ENCODE data around the gene HOXD4. TPM values are rescaled to one million over a fixed set of nuclear protein-coding genes. Genes with fewer than 3 reads are reported as not detected.

HOXD4 gene
- total RNA-seq, 4 donors from 2014 or later = 1.0 to 14.2 (median 1.9) TPM

DNA sequence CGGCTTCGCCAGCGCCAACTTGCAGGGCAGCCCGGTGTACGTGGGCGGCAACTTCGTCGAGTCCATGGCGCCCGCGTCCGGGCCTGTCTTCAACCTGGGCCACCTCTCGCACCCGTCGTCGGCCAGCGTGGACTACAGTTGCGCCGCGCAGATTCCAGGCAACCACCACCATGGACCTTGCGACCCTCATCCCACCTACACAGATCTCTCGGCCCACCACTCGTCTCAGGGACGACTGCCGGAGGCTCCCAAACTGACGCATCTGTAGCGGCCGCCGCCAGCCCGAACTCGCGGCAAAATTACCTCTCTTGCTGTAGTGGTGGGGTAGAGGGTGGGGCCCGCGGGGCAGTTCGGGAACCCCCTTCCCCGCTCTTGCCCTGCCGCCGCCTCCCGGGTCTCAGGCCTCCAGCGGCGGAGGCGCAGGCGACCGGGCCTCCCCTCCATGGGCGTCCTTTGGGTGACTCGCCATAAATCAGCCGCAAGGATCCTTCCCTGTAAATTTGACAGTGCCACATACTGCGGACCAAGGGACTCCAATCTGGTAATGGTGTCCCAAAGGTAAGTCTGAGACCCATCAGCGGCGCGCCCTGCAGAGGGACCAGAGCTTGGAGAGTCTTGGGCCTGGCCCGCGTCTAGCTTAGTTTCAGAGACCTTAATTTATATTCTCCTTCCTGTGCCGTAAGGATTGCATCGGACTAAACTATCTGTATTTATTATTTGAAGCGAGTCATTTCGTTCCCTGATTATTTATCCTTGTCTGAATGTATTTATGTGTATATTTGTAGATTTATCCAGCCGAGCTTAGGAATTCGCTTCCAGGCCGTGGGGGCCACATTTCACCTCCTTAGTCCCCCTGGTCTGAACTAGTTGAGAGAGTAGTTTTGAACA lies 20.9 kb downstream of the HOXD4 start:
- ATAC-seq (ENCODE audit: low FRiP score) = no peak
- no peak for DNase-seq (ENCODE audit: low spot score)
- TF ChIP-seq, protein P1, sequence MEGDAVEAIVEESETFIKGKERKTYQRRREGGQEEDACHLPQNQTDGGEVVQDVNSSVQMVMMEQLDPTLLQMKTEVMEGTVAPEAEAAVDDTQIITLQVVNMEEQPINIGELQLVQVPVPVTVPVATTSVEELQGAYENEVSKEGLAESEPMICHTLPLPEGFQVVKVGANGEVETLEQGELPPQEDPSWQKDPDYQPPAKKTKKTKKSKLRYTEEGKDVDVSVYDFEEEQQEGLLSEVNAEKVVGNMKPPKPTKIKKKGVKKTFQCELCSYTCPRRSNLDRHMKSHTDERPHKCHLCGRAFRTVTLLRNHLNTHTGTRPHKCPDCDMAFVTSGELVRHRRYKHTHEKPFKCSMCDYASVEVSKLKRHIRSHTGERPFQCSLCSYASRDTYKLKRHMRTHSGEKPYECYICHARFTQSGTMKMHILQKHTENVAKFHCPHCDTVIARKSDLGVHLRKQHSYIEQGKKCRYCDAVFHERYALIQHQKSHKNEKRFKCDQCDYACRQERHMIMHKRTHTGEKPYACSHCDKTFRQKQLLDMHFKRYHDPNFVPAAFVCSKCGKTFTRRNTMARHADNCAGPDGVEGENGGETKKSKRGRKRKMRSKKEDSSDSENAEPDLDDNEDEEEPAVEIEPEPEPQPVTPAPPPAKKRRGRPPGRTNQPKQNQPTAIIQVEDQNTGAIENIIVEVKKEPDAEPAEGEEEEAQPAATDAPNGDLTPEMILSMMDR (IDR thresholded peaks at IDR 0.05) = no peak

DNA sequence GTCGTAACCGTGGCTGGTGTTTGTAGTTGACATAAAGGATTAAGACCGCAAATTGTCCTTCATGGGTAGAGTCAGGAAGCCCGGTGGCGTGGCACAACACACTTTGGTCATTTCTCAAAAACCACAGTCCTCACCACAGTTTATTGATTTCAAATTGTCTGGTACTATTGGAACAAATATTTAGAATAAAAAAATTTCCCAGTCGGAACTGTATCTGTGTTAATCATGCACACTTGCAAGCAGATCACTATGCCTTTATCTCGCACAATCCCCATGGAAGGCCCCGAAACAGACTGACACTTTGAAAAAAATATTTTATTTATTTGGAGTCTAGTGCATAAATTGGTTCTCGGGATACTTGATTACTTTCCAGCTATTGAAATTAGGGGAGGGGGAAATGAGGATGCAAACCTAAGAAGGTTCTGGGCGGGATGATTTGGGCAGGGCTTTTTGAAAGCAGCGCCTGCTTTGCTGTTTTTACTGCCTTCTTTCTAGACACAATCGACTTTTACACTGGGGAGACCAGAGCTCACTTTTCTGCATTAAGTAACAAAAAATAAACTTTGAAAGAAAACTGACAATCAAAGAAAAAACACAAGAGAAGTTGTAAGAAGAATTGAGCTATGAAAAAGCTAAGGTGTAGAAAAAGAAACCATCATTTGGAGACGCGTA lies 21.7 kb downstream of the HOXD4 start:
- DNase-seq (ENCODE audit: low spot score) (no peak), ATAC-seq (ENCODE audit: low FRiP score) (no peak)
- TF ChIP-seq, protein P1 (IDR thresholded peaks at IDR 0.05) = no peak

DNA sequence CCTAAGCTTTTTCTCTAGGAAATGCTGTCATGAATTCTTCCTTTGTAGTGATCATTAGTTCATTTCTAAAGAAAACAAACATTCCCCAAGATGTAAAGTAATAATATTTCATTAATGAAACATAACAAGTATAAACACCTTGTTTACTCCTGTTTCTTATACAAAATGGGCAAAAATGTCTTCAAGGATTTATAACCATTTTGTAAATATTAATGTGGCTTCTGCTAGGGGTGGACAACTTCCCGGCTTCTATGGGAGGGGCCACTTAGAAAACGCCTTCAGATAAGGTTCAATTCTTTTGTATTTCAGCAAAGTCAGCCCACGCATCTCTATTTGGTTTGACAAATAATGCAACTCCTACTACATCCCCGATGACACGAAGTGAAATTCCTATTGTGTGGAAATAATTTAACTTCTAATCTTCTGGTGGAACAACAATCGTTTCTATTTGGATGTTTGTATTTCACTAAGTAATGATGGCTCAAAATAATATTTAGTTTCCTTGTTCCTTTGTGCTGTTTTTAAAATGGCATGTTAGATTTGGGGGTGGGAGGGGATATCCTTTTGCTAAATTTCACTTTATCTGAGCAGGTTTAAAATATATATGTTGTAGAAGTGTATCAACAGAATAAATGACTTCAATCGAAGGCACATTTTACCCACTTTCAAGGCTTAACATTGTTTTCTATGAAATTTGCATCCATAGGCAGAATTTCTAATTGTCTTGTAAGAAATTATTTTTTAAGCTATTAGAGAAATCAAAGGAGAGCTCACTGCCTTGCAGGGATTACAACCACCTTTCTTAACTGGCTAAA lies 22.4 kb downstream of the HOXD4 start:
- DNase-seq (ENCODE audit: low spot score) (no peak), ATAC-seq (ENCODE audit: low FRiP score) (no peak)
- TF ChIP-seq, protein P1 (IDR thresholded peaks at IDR 0.05) = no peak

DNA sequence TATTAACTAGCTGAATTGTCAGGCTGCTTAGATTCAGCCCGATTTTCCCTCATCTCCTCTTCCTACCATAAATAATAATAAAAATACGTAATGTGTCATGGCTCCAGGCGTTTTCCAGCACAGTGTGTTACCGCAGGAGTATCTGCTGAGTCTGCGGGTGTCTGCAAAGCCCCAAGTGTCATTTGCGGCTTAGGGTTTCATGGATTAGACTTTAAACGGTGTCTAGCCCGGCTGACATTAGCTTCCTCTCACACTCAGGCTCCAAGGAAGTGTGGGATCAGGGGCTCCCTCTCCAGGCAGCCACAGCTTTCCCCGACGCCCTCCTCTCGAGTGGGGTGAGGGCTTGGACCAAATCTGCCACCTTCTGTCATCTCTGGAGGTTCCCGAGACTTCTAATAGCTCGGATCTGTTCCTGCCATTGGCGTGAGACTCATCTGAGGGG lies 23.1 kb downstream of the HOXD4 start:
- TF ChIP-seq, protein P1 (IDR thresholded peaks at IDR 0.05) = no peak
- DNase-seq (ENCODE audit: low spot score) (no peak), ATAC-seq (ENCODE audit: low FRiP score) (no peak)

- DNase-seq (ENCODE audit: low spot score) (no peak), ATAC-seq (ENCODE audit: low FRiP score) (no peak)
- TF ChIP-seq, protein P1 (IDR thresholded peaks at IDR 0.05) = no peak
Measured at GRCh38 chr2:176174824-176175708, 23.7 kb downstream of the HOXD4 start.

All from omental fat pad (tissue), 4 donors.